Activated naive CD8-positive, alpha-beta T cell treated with anti-CD3 and anti-CD28 coated beads for 36 hours (primary cell): ENCODE results near the gene NLGN2. TPM values are rescaled to one million over a fixed set of nuclear protein-coding genes. Genes with fewer than 3 reads are reported as not detected.
A peak's percentile ranks its signal among the peaks of the same experiment; 100 is the strongest.

Experiments used
- DNase-seq: peaks from one replicate; pipeline ENCODE4 v3.0.0; 2021
- H3K27ac Mint-ChIP-seq: one replicate; pipeline ENCODE4 v1.8.0; 2022; ENCODE audit warnings: mild to moderate bottlenecking, moderate library complexity, mixed read lengths
- H3K27me3 Mint-ChIP-seq: one replicate; pipeline ENCODE4 v1.8.0; 2022; ENCODE audit warnings: mild to moderate bottlenecking, mixed read lengths
- H3K36me3 Mint-ChIP-seq: one replicate; pipeline ENCODE4 v1.8.0; 2021; ENCODE audit warnings: mild to moderate bottlenecking, mixed read lengths
- H3K4me1 Mint-ChIP-seq: one replicate; pipeline ENCODE4 v1.8.0; 2021; ENCODE audit warnings: mixed read lengths
- H3K4me3 Mint-ChIP-seq: one replicate; pipeline ENCODE4 v1.8.0; 2022; ENCODE audit warnings: mild to moderate bottlenecking, moderate library complexity, mixed read lengths
- H3K9me3 Mint-ChIP-seq: one replicate; pipeline ENCODE4 v1.8.0; 2022; ENCODE audit warnings: mixed read lengths
- total RNA-seq, 2 experiments: library from RNA; stranded (reverse); gene quantifications; one replicate each; pipeline ENCODE4 v1.2.3, GENCODE V29; 2021

NLGN2 gene
- total RNA-seq, 2 experiments from 2014 or later, result 8.8 to 9.3 TPM

DNA sequence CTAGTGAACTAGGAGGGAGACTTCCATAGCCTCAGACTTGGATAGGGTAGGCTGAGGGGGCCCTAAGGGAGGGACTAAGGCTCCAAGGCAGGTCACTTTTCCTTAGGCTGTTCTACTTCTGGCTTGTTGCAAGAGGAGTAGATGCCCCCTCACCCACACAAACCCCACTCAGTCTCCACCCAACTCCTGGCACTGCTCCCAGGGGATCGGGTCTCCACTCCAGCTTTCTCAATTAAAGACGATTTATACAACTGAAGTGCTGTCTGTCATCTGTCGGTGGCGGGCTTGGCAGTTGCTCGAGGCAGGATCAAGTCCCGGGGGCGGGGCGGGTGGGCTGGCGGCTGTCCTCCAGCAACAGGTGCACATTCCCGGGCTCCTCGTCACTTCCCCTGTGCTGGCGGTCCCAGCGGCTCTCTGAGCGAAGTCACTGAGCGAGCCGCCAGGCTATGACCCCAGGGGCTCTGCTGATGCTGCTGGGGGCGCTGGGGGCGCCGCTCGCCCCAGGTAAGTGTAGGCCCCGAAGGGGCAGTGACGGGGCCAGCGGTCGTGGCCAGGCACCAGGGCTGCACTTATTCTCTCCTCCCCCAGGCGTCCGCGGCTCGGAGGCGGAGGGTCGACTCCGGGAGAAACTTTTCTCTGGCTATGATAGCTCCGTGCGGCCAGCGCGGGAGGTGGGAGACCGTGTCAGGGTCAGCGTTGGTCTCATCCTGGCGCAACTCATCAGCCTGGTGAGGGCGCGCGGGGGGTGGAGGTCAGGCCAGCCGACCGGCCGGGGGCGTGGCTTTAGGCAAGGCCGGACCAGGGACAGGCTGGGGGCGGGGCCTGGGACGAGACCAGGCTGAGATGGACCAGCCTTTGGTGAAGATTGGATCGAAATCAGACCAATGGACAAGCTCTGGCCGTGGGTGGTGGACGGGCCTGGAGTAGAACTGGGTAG lies 37.3 kb downstream of the NLGN2 start, which contains the start of gene CHRNB1:
CHRNB1 (plus strand) TSS at position 380 of the 937 bp plus-strand sequence; CDS start at position 447, 67 bp downstream.
- Mint-ChIP-seq H3K27ac (no peak within 1 kb of the TSS), H3K4me1 (peaks cover 25% of the 10 kb centered on the region), H3K4me3 (peak within 1 kb of the TSS; percentile 66), H3K9me3 (no peaks in the 10 kb centered on the region), H3K36me3 (peaks cover 14% of the 10 kb centered on the region), H3K27me3 (peaks cover 73% of the 10 kb centered on the region)
- peak; percentile 20 for DNase-seq

GRCh38 chr17:7445619-7445968 lies 37.9 kb downstream of the NLGN2 start:
- Mint-ChIP-seq H3K4me1 (peaks cover 21% of the 10 kb centered on the region), H3K36me3 (peaks cover 14% of the 10 kb centered on the region), H3K9me3 (no peaks in the 10 kb centered on the region), H3K27me3 (peaks cover 66% of the 10 kb centered on the region), H3K4me3 (peak overlapping the region; percentile 66), H3K27ac (no peak overlapping the region)
- peak; percentile 42 for DNase-seq

DNA sequence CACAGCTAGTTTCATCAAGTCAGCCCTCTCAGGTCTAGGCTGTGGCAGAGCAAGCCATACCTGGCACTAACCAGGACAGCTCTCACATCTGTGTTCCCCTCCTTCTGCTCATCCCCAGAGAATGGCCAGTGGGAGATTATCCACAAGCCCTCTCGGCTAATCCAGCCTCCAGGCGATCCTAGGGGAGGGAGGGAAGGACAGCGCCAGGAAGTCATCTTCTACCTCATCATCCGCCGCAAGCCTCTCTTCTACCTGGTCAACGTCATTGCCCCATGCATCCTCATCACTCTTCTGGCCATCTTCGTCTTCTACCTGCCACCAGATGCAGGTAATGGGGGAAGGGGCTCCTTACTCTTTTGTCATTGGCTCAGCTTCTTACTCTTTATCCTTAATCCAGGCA lies 40.8 kb downstream of the NLGN2 start:
- Mint-ChIP-seq H3K27me3 (peaks cover 40% of the 10 kb centered on the region), H3K9me3 (no peaks in the 10 kb centered on the region), H3K4me3 (no peak overlapping the region), H3K27ac (no peak overlapping the region), H3K4me1 (peaks cover 18% of the 10 kb centered on the region), H3K36me3 (peaks cover 14% of the 10 kb centered on the region)
- DNase-seq, result no peak

GRCh38 chr17:7459961-7460545 lies 52.4 kb downstream of the NLGN2 start:
- Mint-ChIP-seq H3K36me3 (peaks cover 20% of the 10 kb centered on the region), H3K27me3 (no peaks in the 10 kb centered on the region), H3K4me1 (peaks cover 12% of the 10 kb centered on the region), H3K4me3 (no peak overlapping the region), H3K27ac (no peak overlapping the region), H3K9me3 (no peaks in the 10 kb centered on the region)
- DNase-seq, result no peak

DNA sequence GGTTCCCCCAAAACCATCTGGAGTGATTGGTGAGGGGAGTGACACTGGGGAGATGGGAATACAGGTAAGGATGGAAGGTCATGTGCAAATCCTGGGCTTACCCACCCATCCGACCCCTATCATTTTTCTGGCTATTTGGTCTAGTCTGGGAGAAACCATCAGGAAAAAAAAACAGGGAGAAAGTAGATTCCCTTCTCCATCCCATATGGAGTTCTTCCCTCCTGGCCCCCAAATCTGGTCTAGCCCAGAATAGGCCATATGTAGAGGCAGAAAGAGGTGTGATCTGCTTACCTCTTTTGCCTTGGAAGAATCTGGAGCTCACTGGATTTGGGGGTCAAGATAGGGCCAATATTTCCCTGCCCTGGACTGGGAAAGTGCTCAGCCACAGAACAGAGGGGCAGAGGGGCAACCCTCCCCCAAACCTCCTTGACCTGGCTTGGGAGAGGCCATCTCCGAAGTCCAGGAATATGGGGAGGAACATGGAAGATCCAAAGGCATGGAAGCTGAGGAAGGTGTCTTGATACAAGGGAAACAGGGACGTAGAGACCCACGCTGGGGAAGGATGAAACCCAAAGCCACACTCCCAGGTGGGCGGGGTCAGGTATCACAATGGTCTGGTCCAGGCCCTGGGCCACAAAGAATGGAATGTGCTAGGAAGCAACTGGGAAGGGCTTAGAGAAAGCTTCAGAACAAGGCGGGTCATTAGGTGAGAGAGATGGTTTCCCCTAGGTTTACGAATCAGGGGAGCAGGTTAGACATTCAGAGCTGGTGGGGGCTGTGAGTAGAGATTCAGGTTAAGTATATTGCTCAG lies 53.4 kb downstream of the NLGN2 start:
- Mint-ChIP-seq H3K4me3 (no peak overlapping the region), H3K36me3 (peaks cover 20% of the 10 kb centered on the region), H3K27me3 (no peaks in the 10 kb centered on the region), H3K27ac (no peak overlapping the region), H3K9me3 (no peaks in the 10 kb centered on the region), H3K4me1 (peaks cover 10% of the 10 kb centered on the region)
- no peak for DNase-seq

DNA sequence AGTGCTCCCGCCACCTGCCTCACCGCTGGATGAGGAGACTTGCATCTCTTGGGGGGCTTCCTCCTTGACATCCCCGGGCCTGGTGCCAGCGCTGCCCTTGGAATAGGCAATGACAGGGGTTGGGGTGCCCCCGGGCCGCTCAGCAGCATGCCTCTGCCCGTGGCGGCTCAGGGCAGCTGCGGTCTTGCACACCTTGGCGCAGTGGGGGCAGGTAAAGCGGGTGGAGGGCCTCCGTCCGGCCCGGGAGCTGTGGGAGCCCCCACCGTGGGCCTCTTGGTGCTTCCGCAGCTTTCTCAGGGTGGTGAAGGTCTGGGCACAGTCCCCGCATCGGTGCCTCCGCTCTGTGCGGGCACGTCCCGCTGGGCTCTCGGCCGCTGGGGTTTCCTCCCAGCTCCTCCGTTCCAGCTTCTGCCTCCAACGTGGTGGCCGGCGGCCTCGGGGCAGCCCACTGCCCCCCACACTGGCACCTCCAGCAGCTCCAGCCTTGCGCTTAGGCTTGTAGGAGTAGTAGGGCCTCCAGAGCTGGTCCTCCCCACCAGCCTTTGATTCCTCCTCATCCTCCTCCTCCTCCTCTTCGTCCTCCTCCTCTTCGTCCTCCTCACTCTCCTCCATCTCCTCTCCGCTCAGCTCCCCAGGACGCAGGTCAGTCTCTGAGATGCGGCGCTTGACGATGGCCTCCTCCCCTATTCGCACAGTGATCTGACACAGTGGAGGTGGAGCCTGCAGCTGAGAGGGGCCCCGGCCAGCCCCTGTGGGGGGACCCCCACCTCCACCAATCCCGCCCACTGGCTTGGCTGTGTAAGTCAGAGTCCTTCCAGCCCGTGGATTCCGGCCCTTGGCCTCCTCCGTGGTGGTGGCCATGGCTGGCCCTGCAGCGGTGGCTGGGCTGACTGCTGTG lies 55.1 kb downstream of the NLGN2 start:
- Mint-ChIP-seq H3K4me1 (peaks cover 13% of the 10 kb centered on the region), H3K4me3 (no peak overlapping the region), H3K36me3 (peaks cover 15% of the 10 kb centered on the region), H3K27ac (no peak overlapping the region), H3K9me3 (no peaks in the 10 kb centered on the region), H3K27me3 (no peaks in the 10 kb centered on the region)
- no peak for DNase-seq

GRCh38 chr17:7463372-7463846 lies 55.8 kb downstream of the NLGN2 start:
- peaks cover 17% of the 10 kb centered on the region for H3K36me3 Mint-ChIP-seq
- H3K27ac Mint-ChIP-seq, result no peak overlapping the region
- H3K27me3 Mint-ChIP-seq, result no peaks in the 10 kb centered on the region
- H3K9me3 Mint-ChIP-seq, result no peaks in the 10 kb centered on the region
- no peak overlapping the region for H3K4me3 Mint-ChIP-seq
- H3K4me1 Mint-ChIP-seq, result peaks cover 16% of the 10 kb centered on the region
- no peak for DNase-seq

DNA sequence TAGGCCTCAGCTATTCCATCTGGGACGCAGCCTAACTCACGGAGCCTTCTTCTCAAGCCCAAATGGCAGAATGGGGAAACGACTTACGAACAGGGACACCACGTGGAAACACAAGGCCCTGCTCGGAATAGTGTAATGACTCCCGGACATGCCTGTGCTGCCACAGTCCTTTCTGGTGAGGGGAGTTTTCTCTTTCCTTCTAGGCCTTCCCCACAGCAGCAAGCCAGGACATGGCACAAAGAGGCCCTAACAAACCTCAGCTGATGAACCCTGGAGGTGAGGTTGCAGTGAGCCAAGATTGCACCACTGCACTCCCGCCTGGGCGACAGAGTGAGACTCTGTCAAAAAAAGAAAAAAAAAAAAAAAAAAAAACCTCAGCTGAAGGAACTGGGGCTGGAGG lies 56.4 kb downstream of the NLGN2 start:
- no peak for DNase-seq
- Mint-ChIP-seq H3K4me1 (peaks cover 20% of the 10 kb centered on the region), H3K4me3 (no peak overlapping the region), H3K27me3 (no peaks in the 10 kb centered on the region), H3K36me3 (peaks cover 15% of the 10 kb centered on the region), H3K9me3 (no peaks in the 10 kb centered on the region), H3K27ac (no peak overlapping the region)

GRCh38 chr17:7465597-7466275 lies 58.1 kb downstream of the NLGN2 start:
- H3K9me3 Mint-ChIP-seq, result no peaks in the 10 kb centered on the region
- H3K4me1 Mint-ChIP-seq, result peaks cover 20% of the 10 kb centered on the region
- no peaks in the 10 kb centered on the region for H3K27me3 Mint-ChIP-seq
- peaks cover 11% of the 10 kb centered on the region for H3K36me3 Mint-ChIP-seq
- no peak for DNase-seq
- no peak overlapping the region for H3K4me3 Mint-ChIP-seq
- H3K27ac Mint-ChIP-seq, result no peak overlapping the region

GRCh38 chr17:7466318-7466638 lies 58.6 kb downstream of the NLGN2 start:
- Mint-ChIP-seq H3K27ac (peak overlapping the region; percentile 42), H3K9me3 (no peaks in the 10 kb centered on the region), H3K4me3 (no peak overlapping the region), H3K4me1 (peaks cover 20% of the 10 kb centered on the region), H3K36me3 (peaks cover 8% of the 10 kb centered on the region), H3K27me3 (no peaks in the 10 kb centered on the region)
- no peak for DNase-seq

DNA sequence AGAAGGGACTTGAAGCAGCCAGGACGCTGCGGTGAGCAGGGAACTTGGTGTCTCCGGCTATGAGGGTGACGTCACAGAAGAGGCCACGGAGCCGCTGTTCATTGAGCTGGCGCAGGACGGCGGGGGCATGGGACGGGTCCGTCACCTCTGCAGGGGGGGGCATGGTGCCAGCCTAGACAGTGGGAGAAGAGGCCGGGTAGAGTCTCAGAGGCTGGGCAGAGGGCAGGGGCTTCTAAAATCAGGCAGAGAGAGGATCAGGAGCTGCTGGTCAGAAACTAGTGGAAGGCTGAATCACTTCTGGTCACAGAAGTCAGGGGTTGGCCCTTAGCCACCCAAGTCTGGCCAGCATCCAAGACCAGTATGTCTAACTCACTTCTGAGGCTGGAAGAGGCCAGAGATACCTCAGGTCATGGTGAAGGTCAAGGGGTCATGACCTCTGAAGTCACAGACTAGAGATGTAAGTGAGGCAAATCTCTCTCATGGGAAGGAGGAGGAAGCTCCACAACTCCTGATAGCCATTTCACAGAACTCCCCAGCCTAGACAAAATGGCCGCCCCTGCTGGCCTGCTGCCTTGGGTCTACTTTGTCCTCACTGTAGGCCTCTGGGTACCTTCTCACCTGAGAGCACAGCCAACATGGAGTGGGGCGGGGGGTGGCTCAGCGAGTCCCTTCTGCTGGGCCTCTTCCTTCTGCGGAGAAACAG lies 59.1 kb downstream of the NLGN2 start:
- Mint-ChIP-seq H3K4me3 (no peak overlapping the region), H3K36me3 (peaks cover 5% of the 10 kb centered on the region), H3K4me1 (peaks cover 24% of the 10 kb centered on the region), H3K9me3 (no peaks in the 10 kb centered on the region), H3K27ac (peak overlapping the region; percentile 74), H3K27me3 (no peaks in the 10 kb centered on the region)
- no peak for DNase-seq

DNA sequence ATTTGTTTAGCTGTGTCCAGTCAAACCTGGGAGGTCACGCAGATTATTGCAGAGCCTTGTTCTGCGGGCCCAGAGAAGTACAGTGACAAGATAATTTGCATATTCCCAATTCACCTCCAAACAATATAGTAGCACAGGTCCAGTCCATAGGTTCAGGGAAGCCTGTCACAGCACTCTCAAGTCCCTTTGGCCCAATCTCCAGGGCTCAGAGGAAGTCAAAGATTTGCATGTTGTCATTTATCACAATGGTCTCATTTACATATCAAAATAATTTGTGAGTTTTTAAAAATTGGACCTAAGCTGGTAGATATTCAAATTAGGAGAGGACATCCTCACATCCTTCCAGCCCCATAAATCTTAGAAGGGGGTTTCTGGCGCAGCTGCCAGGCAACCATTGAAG lies 59.9 kb downstream of the NLGN2 start:
- Mint-ChIP-seq H3K4me3 (no peak overlapping the region), H3K27ac (peak overlapping the region; percentile 74), H3K4me1 (peaks cover 27% of the 10 kb centered on the region), H3K36me3 (peaks cover 5% of the 10 kb centered on the region), H3K9me3 (no peaks in the 10 kb centered on the region), H3K27me3 (no peaks in the 10 kb centered on the region)
- no peak for DNase-seq

GRCh38 chr17:7468290-7468689 lies 60.6 kb downstream of the NLGN2 start:
- no peaks in the 10 kb centered on the region for H3K9me3 Mint-ChIP-seq
- peaks cover 5% of the 10 kb centered on the region for H3K36me3 Mint-ChIP-seq
- DNase-seq, result no peak
- H3K27me3 Mint-ChIP-seq, result no peaks in the 10 kb centered on the region
- H3K27ac Mint-ChIP-seq, result no peak overlapping the region
- H3K4me1 Mint-ChIP-seq, result peaks cover 30% of the 10 kb centered on the region
- H3K4me3 Mint-ChIP-seq, result no peak overlapping the region
